CD4-positive, CD25-positive, alpha-beta regulatory T cell (primary cell): ENCODE results near the gene PRSS53. TPM values are rescaled to one million over a fixed set of nuclear protein-coding genes. Genes with fewer than 3 reads are reported as not detected.
A peak's percentile ranks its signal among the peaks of the same experiment; 100 is the strongest.

Source experiments
- ATAC-seq, 2 donors: fragments of 150-1000 bp; cut with Tn5 transposase; one replicate each; pipeline ENCODE4 v1.10.0; 2021; ENCODE audit warnings: low read depth in 2 of 2, moderate number of reproducible peaks in 2 of 2, moderate library complexity in 1 of 2
- DNase-seq, 3 donors: peaks; one replicate each; pipeline versions ENCODE4 v3.0.0 to v3.0.0-alpha.2; 2012 to 2022; ENCODE audit warnings: mixed read lengths in 1 of 3
- H3K27ac ChIP-seq: one replicate; pipeline ENCODE4 v1.7.0; 2013; ENCODE audit warnings: mild to moderate bottlenecking, low read length; ENCODE audit not compliant: insufficient read depth, poor library complexity, severe bottlenecking
- H3K27me3 ChIP-seq: one replicate; pipeline ENCODE4 v1.7.0; 2013; ENCODE audit warnings: low read length; ENCODE audit not compliant: control insufficient read depth, insufficient read depth
- H3K36me3 ChIP-seq: one replicate; pipeline ENCODE4 v1.7.0; 2013; ENCODE audit warnings: mild to moderate bottlenecking, low read length, moderate library complexity; ENCODE audit not compliant: control insufficient read depth, insufficient read depth
- H3K4me1 ChIP-seq: 2 replicates; pipeline ENCODE4 v1.7.0; 2013; ENCODE audit warnings: mild to moderate bottlenecking, low read length; ENCODE audit not compliant: insufficient read depth, control insufficient read depth, poor library complexity, severe bottlenecking
- H3K4me3 ChIP-seq: one replicate; pipeline ENCODE4 v1.7.0; 2013; ENCODE audit warnings: low read depth, mild to moderate bottlenecking, low read length, moderate library complexity
- H3K9me3 ChIP-seq, 2 experiments: 1 replicate in 1 of 2; 2 replicates in 1 of 2; pipeline ENCODE4 v1.7.0; 2013; ENCODE audit warnings: low read length in 2 of 2, mild to moderate bottlenecking in 1 of 2, moderate library complexity in 1 of 2; ENCODE audit not compliant: control insufficient read depth in 2 of 2
- H3K27ac Mint-ChIP-seq, 3 donors: one replicate each; pipeline ENCODE4 v1.8.0; 2020 to 2022; ENCODE audit warnings: mild to moderate bottlenecking in 3 of 3, mixed read lengths in 3 of 3, moderate library complexity in 2 of 3
- H3K27me3 Mint-ChIP-seq: one replicate; pipeline ENCODE4 v1.8.0; 2022; ENCODE audit warnings: mild to moderate bottlenecking, mixed read lengths
- H3K36me3 Mint-ChIP-seq: one replicate; pipeline ENCODE4 v1.8.0; 2020; ENCODE audit warnings: mixed read lengths
- H3K4me1 Mint-ChIP-seq, 4 donors: one replicate each; pipeline ENCODE4 v1.8.0; 2020 to 2022; ENCODE audit warnings: mixed read lengths in 4 of 4, mild to moderate bottlenecking in 1 of 4
- H3K4me3 Mint-ChIP-seq, 4 donors: one replicate each; pipeline ENCODE4 v1.8.0; 2020 to 2022; ENCODE audit warnings: mild to moderate bottlenecking in 4 of 4, mixed read lengths in 4 of 4, moderate library complexity in 3 of 4
- H3K9me3 Mint-ChIP-seq, 7 donors: one replicate each; pipeline ENCODE4 v1.8.0; 2020 to 2022; ENCODE audit warnings: mixed read lengths in 7 of 7, mild to moderate bottlenecking in 3 of 7, moderate library complexity in 2 of 7
- polyA plus RNA-seq, 4 donors: library from polyadenylated mRNA; unstranded; fragments of 300-500 nt; fragmentation: Illumina TruSeq; gene quantifications; one replicate each; pipeline ENCODE4 v1.2.3, GENCODE V29; 2021
- total RNA-seq: library from RNA; stranded (reverse); gene quantifications from one replicate; pipeline ENCODE4 v1.2.3, GENCODE V29; 2022

PRSS53 gene
- total and polyA plus RNA-seq, 5 donors from 2014 or later = 0.41 to 8.2 (median 0.75) TPM

- H3K27me3 ChIP-seq = no peaks in the 10 kb centered on the region
- Mint-ChIP-seq H3K36me3 (peaks cover 17% of the 10 kb centered on the region), H3K4me3 (no peak overlapping the region), H3K9me3 (no peaks in the 10 kb centered on the region), H3K27ac (no peak overlapping the region), H3K4me1 (peaks cover 0 to 10% (median 2%) of the 10 kb centered on the region in 4 donors), H3K27me3 (no peaks in the 10 kb centered on the region)
- ATAC-seq = no peak
- H3K4me1 ChIP-seq = no peaks in the 10 kb centered on the region
- H3K36me3 ChIP-seq = peaks cover 52% of the 10 kb centered on the region
- no peak overlapping the region for H3K4me3 ChIP-seq
- H3K9me3 ChIP-seq = no peaks in the 10 kb centered on the region
- DNase-seq = no peak
- no peak overlapping the region for H3K27ac ChIP-seq
Observed at GRCh38 chr16:31127182-31127581, 38.4 kb upstream of the PRSS53 start.

DNA sequence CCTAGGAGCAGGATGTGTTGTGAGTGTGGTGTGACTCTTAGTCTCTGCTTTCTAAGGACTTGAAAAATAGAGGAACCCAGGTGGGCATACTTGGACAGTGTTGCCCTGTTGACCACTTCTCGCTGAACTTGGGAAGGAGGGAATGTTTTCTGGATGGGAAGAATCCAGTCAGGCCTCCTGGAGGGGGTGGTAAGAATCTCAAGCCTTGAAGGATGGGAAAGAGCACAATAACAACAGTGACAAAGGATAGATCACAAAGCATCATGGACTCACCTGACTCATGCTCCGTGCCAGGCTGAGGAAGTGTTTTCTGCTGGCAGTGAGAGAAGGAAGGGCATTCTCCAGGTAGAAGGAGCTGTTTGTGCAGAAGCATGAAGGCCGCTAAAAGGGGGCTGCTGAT, 37.1 kb upstream of the PRSS53 start:
- Histone ChIP-seq H3K9me3 (no peaks in the 10 kb centered on the region), H3K27ac (no peak overlapping the region), H3K36me3 (peaks cover 51% of the 10 kb centered on the region), H3K4me3 (no peak overlapping the region), H3K27me3 (no peaks in the 10 kb centered on the region), H3K4me1 (no peaks in the 10 kb centered on the region)
- H3K36me3 Mint-ChIP-seq = peaks cover 22% of the 10 kb centered on the region
- no peak for ATAC-seq
- H3K27ac Mint-ChIP-seq = peak overlapping the region in 2 of 3 donors; percentile 44 to 76
- H3K9me3 Mint-ChIP-seq = no peaks in the 10 kb centered on the region
- H3K4me1 Mint-ChIP-seq = peaks cover 0 to 14% (median 3%) of the 10 kb centered on the region in 4 donors
- no peak for DNase-seq
- H3K4me3 Mint-ChIP-seq = no peak overlapping the region
- H3K27me3 Mint-ChIP-seq = no peaks in the 10 kb centered on the region

- Mint-ChIP-seq H3K4me3 (peak overlapping the region in 3 of 4 donors; percentile 21 to 74 (median 24)), H3K36me3 (peaks cover 14% of the 10 kb centered on the region), H3K27ac (peak overlapping the region in 1 of 3 donors; percentile 66), H3K4me1 (peaks cover 4 to 24% (median 17%) of the 10 kb centered on the region in 4 donors), H3K27me3 (no peaks in the 10 kb centered on the region), H3K9me3 (no peaks in the 10 kb centered on the region)
- Histone ChIP-seq H3K27me3 (no peaks in the 10 kb centered on the region), H3K36me3 (peaks cover 37% of the 10 kb centered on the region), H3K4me3 (no peak overlapping the region), H3K9me3 (no peaks in the 10 kb centered on the region), H3K27ac (no peak overlapping the region), H3K4me1 (peaks cover 14% of the 10 kb centered on the region)
- DNase-seq (no peak), ATAC-seq (no peak)
Observed at GRCh38 chr16:31120129-31120528, 31.4 kb upstream of the PRSS53 start.

GRCh38 chr16:31118223-31119155, 29.7 kb upstream of the PRSS53 start:
- DNase-seq (no peak), ATAC-seq (no peak)
- Histone ChIP-seq H3K27ac (peak overlapping the region; percentile 98), H3K4me3 (peak overlapping the region; percentile 82), H3K4me1 (peaks cover 14% of the 10 kb centered on the region), H3K36me3 (peaks cover 32% of the 10 kb centered on the region), H3K9me3 (no peaks in the 10 kb centered on the region), H3K27me3 (no peaks in the 10 kb centered on the region)
- Mint-ChIP-seq H3K27me3 (no peaks in the 10 kb centered on the region), H3K36me3 (peaks cover 14% of the 10 kb centered on the region), H3K4me1 (peaks cover 4 to 28% (median 17%) of the 10 kb centered on the region in 4 donors), H3K9me3 (no peaks in the 10 kb centered on the region), H3K27ac (peak overlapping the region; percentile 83 to 96 (median 89)), H3K4me3 (peak overlapping the region; percentile 88 to 96 (median 90))

- ATAC-seq (peak; percentile 92 to 93), DNase-seq (peak; percentile 96 to 98 (median 98))
- Histone ChIP-seq H3K27ac (peak within 1 kb of the TSS; percentile 98), H3K36me3 (peaks cover 32% of the 10 kb centered on the region), H3K4me1 (peaks cover 14% of the 10 kb centered on the region), H3K27me3 (no peaks in the 10 kb centered on the region), H3K4me3 (peak within 1 kb of the TSS; percentile 82), H3K9me3 (no peaks in the 10 kb centered on the region)
- Mint-ChIP-seq H3K36me3 (peaks cover 14% of the 10 kb centered on the region), H3K4me1 (peaks cover 4 to 29% (median 17%) of the 10 kb centered on the region in 4 donors), H3K27me3 (no peaks in the 10 kb centered on the region), H3K27ac (peak within 1 kb of the TSS; percentile 83 to 96 (median 89)), H3K9me3 (no peaks in the 10 kb centered on the region), H3K4me3 (peak within 1 kb of the TSS; percentile 88 to 96 (median 90))
Observed at GRCh38 chr16:31117384-31118222, 28.9 kb upstream of the PRSS53 start, which contains the start of gene KAT8. Gene KAT8 (plus strand): TSS chr16:31117664. CDS start chr16:31117682, 18 bp downstream.

GRCh38 chr16:31114468-31114867, 25.7 kb upstream of the PRSS53 start:
- Mint-ChIP-seq H3K27ac (no peak overlapping the region), H3K36me3 (peaks cover 5% of the 10 kb centered on the region), H3K4me1 (peaks cover 0 to 37% (median 16%) of the 10 kb centered on the region in 4 donors), H3K9me3 (no peaks in the 10 kb centered on the region), H3K4me3 (peak overlapping the region in 2 of 4 donors; percentile 61 to 76), H3K27me3 (no peaks in the 10 kb centered on the region)
- DNase-seq = no peak
- no peak for ATAC-seq
- Histone ChIP-seq H3K4me3 (no peak overlapping the region), H3K9me3 (no peaks in the 10 kb centered on the region), H3K4me1 (peaks cover 14% of the 10 kb centered on the region), H3K27me3 (no peaks in the 10 kb centered on the region), H3K36me3 (peaks cover 15% of the 10 kb centered on the region), H3K27ac (no peak overlapping the region)
